Measurements from ENCODE around the gene ZNF385D. TPM values are rescaled to one million over a fixed set of nuclear protein-coding genes. Genes with fewer than 3 reads are reported as not detected.

ZNF385D gene
- polyA plus RNA-seq, 1 donor, result 2.2 TPM

DNA sequence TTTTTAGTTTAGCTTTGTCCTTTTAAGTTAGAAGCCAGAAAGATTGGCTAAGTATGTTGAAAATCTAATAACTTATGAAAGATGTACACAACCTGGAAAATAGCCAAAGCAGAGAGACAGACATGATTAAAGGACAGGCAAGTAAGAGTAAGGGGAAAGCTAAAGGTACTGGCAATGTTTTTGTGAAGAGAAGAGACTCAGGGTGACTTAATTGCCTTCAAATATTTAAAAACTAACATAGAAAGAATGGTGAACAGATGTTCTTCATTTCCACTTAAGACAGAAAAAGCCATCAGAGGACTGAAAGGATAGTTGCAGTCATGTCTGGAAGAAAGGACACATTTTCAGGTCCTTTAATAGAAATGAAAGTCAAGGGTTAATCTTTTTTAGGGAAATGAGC lies 68.8 kb downstream of the ZNF385D start:
- H3K4me1 ChIP-seq (ENCODE audit: control insufficient read depth, insufficient read depth, low read length), result no peaks in the 10 kb centered on the region
- H3K36me3 ChIP-seq (ENCODE audit: control insufficient read depth, insufficient read depth, low read length), result no peaks in the 10 kb centered on the region
- no peak overlapping the region for H3K27ac ChIP-seq (ENCODE audit: low read length)
- H3K9me3 ChIP-seq (ENCODE audit: control insufficient read depth, low read depth, low read length), result no peaks in the 10 kb centered on the region
- DNase-seq, result no peak
- H3K27me3 ChIP-seq (ENCODE audit: control insufficient read depth, insufficient read depth, low read length), result no peaks in the 10 kb centered on the region
- H3K4me3 ChIP-seq (ENCODE audit: low read length), result no peak overlapping the region

DNA sequence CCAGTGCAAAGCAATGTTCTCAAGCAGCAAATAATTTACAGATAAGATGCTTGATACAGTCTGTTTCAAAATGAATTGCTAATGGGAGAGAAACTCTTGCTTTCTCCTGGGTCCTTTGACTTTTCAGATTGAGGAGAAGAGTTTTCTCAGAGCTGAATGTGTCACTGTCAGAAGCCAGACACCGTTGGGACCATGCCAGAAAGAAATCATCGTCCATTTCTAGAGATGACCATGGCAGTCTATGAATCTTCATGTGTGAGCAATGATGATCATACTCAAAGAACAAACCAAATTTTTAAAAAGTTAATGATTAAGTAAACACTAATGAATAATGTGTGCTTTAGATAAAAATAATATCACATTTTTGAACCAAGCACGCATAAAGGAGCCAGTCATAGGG lies 77.6 kb downstream of the ZNF385D start:
- Histone ChIP-seq H3K4me3 (ENCODE audit: low read length) (no peak overlapping the region), H3K9me3 (ENCODE audit: control insufficient read depth, low read depth, low read length) (no peaks in the 10 kb centered on the region), H3K27ac (ENCODE audit: low read length) (no peak overlapping the region), H3K4me1 (ENCODE audit: control insufficient read depth, insufficient read depth, low read length) (no peaks in the 10 kb centered on the region), H3K36me3 (ENCODE audit: control insufficient read depth, insufficient read depth, low read length) (no peaks in the 10 kb centered on the region), H3K27me3 (ENCODE audit: control insufficient read depth, insufficient read depth, low read length) (no peaks in the 10 kb centered on the region)
- 63% methylated on average over 1 of the region's 3 CpGs for WGBS (ENCODE audit: insufficient coverage, low lambda C conversion rate)
- no peak for DNase-seq

DNA sequence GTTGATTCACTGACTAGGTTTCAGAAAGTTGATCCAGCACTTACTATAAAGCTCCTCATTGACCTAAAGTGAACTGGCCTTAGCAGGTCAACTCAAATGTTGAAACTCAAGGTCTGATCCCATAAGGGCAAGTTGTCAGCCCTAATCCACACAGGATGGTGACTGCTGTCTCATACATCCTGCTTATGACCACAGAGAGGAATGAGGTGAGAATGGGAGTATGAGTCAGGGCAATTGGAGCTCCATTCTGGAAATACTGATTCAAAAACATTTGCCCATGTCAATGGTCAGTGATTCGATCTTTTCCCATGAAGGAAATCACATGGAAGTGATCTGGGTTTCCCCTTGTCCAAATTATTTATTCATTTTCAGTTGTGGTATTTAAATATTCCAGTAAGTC lies 78.7 kb downstream of the ZNF385D start:
- no peaks in the 10 kb centered on the region for H3K27me3 ChIP-seq (ENCODE audit: control insufficient read depth, insufficient read depth, low read length)
- H3K9me3 ChIP-seq (ENCODE audit: control insufficient read depth, low read depth, low read length), result no peaks in the 10 kb centered on the region
- WGBS (ENCODE audit: insufficient coverage, low lambda C conversion rate), result no CpG with 5 or more reads among the region's 1 CpG
- no peak overlapping the region for H3K27ac ChIP-seq (ENCODE audit: low read length)
- no peak for DNase-seq
- no peak overlapping the region for H3K4me3 ChIP-seq (ENCODE audit: low read length)
- H3K36me3 ChIP-seq (ENCODE audit: control insufficient read depth, insufficient read depth, low read length), result no peaks in the 10 kb centered on the region
- no peaks in the 10 kb centered on the region for H3K4me1 ChIP-seq (ENCODE audit: control insufficient read depth, insufficient read depth, low read length)

DNA sequence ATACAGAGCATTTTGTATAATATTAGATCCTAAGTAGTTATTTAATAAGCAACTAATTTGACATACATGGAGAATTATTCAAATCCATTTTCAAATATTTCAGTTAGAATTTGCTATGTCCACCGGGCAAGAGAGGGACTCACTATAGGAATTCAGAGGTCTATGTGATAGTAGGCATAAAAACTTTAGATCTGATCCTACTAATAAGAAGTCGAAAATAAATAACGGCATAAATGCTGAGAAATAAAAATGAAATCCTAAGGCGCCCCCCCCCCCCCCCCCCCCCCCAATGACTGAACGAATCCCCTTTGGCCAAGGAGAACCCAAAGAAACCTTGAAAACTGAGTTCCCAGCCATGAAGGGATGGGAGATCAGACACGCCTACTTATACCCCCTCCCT lies 80.6 kb downstream of the ZNF385D start:
- Histone ChIP-seq H3K27ac (ENCODE audit: low read length) (no peak overlapping the region), H3K9me3 (ENCODE audit: control insufficient read depth, low read depth, low read length) (no peaks in the 10 kb centered on the region), H3K36me3 (ENCODE audit: control insufficient read depth, insufficient read depth, low read length) (no peaks in the 10 kb centered on the region), H3K4me3 (ENCODE audit: low read length) (no peak overlapping the region), H3K27me3 (ENCODE audit: control insufficient read depth, insufficient read depth, low read length) (no peaks in the 10 kb centered on the region), H3K4me1 (ENCODE audit: control insufficient read depth, insufficient read depth, low read length) (no peaks in the 10 kb centered on the region)
- no peak for DNase-seq
- WGBS (ENCODE audit: insufficient coverage, low lambda C conversion rate), result no CpG with 5 or more reads among the region's 6 CpGs

DNA sequence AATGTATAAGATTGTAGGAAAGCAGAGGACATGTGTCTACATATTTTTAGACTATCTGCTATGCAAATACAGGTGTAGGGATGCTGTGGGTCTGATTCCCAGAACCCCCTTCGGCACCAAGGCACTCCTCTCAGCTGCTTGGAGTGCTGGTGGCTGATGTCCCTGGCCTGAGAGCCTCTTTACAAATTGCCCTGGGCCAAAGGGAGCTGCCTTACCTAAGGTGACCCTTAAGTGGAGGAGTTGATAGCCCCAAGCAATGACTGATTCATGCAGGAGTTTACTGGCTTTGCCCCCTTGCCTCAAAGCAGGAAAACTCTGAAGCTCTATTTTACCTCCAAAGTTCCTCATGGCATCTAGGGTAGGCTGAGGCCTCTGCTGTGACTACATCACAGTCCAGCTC lies 83.0 kb downstream of the ZNF385D start:
- Histone ChIP-seq H3K27ac (ENCODE audit: low read length) (no peak overlapping the region), H3K9me3 (ENCODE audit: control insufficient read depth, low read depth, low read length) (no peaks in the 10 kb centered on the region), H3K4me3 (ENCODE audit: low read length) (no peak overlapping the region), H3K4me1 (ENCODE audit: control insufficient read depth, insufficient read depth, low read length) (no peaks in the 10 kb centered on the region), H3K36me3 (ENCODE audit: control insufficient read depth, insufficient read depth, low read length) (no peaks in the 10 kb centered on the region), H3K27me3 (ENCODE audit: control insufficient read depth, insufficient read depth, low read length) (no peaks in the 10 kb centered on the region)
- no peak for DNase-seq
- WGBS (ENCODE audit: insufficient coverage, low lambda C conversion rate), result no CpG with 5 or more reads among the region's 1 CpG

DNA sequence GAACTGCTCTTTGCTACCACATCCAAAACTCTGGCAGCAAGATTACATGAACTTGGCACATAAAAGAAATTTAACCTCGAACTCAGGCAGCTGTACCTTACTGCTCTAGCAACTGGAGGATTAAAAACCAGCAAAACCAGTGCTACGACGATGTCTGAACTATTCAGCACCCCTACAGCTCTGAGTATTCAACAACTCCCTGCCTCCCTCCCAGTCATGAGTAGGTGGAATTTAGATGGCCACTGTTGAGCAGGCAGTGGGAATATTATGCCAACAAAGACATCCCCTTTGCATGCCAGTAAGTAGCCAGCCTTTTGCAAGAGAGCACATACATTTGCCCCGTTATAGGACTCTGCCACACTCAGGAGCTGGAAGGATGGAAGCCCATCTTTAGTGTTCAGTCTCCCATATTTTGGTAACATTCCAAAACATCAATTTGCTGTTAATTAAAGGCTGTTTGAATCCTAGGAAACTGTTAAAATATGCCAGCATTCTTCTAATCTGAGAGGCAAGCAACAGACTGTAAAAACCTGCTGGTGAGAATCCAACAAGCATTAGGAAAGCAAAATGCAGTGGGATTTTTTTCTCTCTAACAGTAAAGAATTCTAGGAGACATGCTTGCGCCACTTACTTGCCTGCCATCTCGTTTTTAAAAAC lies 85.4 kb downstream of the ZNF385D start:
- Histone ChIP-seq H3K27ac (ENCODE audit: low read length) (no peak overlapping the region), H3K4me1 (ENCODE audit: control insufficient read depth, insufficient read depth, low read length) (no peaks in the 10 kb centered on the region)

DNA sequence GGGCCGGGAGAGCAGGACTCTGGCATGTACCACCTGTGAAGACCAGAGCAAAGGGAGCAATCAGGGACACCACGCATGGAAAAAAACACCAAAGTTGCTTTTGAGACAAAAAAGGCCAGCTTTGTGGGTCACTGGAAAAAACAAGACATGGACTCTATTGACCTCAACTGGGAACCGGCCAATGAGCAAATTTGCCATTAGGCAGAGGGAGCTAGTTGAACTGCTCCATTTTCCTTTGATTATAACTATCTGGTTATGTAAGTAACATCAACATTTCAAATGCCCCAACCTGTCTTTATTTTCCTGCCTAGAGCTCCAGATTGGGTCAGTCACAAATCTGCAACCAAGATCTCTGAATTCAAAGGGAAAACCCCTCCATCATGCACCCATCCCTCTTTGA lies 86.0 kb downstream of the ZNF385D start:
- Histone ChIP-seq H3K36me3 (ENCODE audit: control insufficient read depth, insufficient read depth, low read length) (no peaks in the 10 kb centered on the region), H3K27me3 (ENCODE audit: control insufficient read depth, insufficient read depth, low read length) (no peaks in the 10 kb centered on the region), H3K9me3 (ENCODE audit: control insufficient read depth, low read depth, low read length) (no peaks in the 10 kb centered on the region), H3K27ac (ENCODE audit: low read length) (no peak overlapping the region), H3K4me1 (ENCODE audit: control insufficient read depth, insufficient read depth, low read length) (no peaks in the 10 kb centered on the region), H3K4me3 (ENCODE audit: low read length) (no peak overlapping the region)
- DNase-seq, result no peak
- no CpG with 5 or more reads among the region's 3 CpGs for WGBS (ENCODE audit: insufficient coverage, low lambda C conversion rate)

More for the DNA sequence above, 85.4 kb downstream of the ZNF385D start:
- no peaks in the 10 kb centered on the region for H3K36me3 ChIP-seq (ENCODE audit: control insufficient read depth, insufficient read depth, low read length)
- H3K4me3 ChIP-seq (ENCODE audit: low read length), result no peak overlapping the region
- H3K27me3 ChIP-seq (ENCODE audit: control insufficient read depth, insufficient read depth, low read length), result no peaks in the 10 kb centered on the region
- no peak for DNase-seq
- WGBS (ENCODE audit: insufficient coverage, low lambda C conversion rate), result no CpG with 5 or more reads among the region's 6 CpGs
- no peaks in the 10 kb centered on the region for H3K9me3 ChIP-seq (ENCODE audit: control insufficient read depth, low read depth, low read length)

DNA sequence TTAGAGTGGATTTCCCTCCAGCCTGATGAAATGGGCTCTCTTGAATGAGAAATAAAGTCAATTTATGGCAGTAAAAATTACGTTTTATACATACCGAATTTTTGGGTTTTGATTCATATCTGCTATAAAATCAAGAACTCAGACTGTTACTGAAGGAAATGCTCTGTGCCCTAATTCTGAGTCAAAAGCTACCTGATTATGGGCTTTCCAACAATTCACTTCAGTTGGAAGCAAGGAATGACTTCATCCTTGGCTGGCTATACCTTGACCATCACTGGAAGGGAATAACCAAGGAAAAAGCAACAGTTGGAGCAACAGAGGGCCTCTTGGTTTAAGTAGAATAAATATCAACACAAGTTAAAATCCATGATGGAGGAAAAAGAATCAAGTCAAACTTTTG lies 88.6 kb downstream of the ZNF385D start:
- no CpG with 5 or more reads among the region's 2 CpGs for WGBS (ENCODE audit: insufficient coverage, low lambda C conversion rate)
- H3K36me3 ChIP-seq (ENCODE audit: control insufficient read depth, insufficient read depth, low read length), result no peaks in the 10 kb centered on the region
- no peaks in the 10 kb centered on the region for H3K9me3 ChIP-seq (ENCODE audit: control insufficient read depth, low read depth, low read length)
- no peaks in the 10 kb centered on the region for H3K4me1 ChIP-seq (ENCODE audit: control insufficient read depth, insufficient read depth, low read length)
- H3K27me3 ChIP-seq (ENCODE audit: control insufficient read depth, insufficient read depth, low read length), result no peaks in the 10 kb centered on the region
- H3K27ac ChIP-seq (ENCODE audit: low read length), result no peak overlapping the region
- no peak for DNase-seq
- H3K4me3 ChIP-seq (ENCODE audit: low read length), result no peak overlapping the region

DNA sequence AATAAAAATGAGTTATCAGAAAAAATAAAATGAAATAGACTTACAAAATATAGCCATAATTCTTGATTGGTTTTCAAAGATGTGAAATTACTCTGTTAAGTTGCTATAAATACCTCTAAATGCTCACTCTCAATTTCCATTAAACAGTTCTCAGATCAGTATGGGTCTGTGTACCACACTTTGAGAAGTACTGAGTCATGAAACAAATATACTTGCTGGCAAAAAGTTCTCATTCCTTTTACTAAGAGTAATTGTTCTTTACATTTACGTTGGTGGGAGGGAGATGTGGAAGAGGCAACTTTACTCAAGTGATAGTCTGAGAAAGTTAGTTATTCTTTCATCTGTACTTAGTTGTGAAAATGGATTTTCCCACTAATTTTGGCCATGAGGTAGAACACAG lies 96.3 kb downstream of the ZNF385D start:
- DNase-seq, result no peak
- Histone ChIP-seq H3K27me3 (ENCODE audit: control insufficient read depth, insufficient read depth, low read length) (no peaks in the 10 kb centered on the region), H3K27ac (ENCODE audit: low read length) (no peak overlapping the region), H3K36me3 (ENCODE audit: control insufficient read depth, insufficient read depth, low read length) (no peaks in the 10 kb centered on the region), H3K4me1 (ENCODE audit: control insufficient read depth, insufficient read depth, low read length) (no peaks in the 10 kb centered on the region), H3K9me3 (ENCODE audit: control insufficient read depth, low read depth, low read length) (no peaks in the 10 kb centered on the region), H3K4me3 (ENCODE audit: low read length) (no peak overlapping the region)
- 67% methylated on average over 1 of the region's 1 CpG for WGBS (ENCODE audit: insufficient coverage, low lambda C conversion rate)

DNA sequence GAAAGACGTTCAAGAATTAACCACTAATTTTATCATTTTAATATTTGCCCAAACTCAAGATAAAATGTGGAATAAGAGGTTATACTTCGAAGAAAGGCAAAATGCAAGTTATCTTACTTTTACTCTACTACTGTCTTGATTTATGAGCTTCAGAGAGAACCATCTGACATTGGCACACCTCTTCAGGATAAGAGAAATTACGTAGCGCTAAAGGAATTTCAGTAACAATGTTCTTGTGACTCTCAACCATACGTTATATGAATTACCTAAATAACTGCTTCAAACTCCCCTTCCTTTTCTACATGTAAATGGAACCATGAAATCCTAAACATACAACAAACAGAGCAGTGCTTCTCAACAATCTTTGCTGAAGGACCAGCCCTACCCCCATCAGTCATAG lies 96.8 kb downstream of the ZNF385D start:
- WGBS (ENCODE audit: insufficient coverage, low lambda C conversion rate), result no CpG with 5 or more reads among the region's 5 CpGs
- DNase-seq, result no peak
- H3K27ac ChIP-seq (ENCODE audit: low read length), result no peak overlapping the region

DNA sequence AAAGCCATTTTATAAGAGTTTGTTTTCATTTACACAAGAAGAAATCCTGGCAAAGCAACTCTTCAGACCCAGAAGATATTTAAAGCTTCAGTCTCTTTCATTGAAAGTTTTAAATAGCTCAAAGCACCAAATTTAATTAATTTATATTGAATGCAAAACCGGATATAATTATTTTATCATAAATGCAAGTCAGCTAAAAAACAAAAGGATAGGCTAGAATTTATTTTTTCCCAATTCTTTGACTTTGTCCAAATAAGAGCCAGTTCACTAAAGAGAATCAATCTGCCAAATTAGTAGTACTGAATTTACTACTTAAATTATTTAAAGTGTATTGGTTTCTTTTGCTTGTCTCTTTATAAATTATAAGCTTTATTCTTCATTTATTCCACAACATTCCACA lies 101.5 kb downstream of the ZNF385D start:
- Histone ChIP-seq H3K36me3 (ENCODE audit: control insufficient read depth, insufficient read depth, low read length) (no peaks in the 10 kb centered on the region), H3K4me3 (ENCODE audit: low read length) (no peak overlapping the region), H3K9me3 (ENCODE audit: control insufficient read depth, low read depth, low read length) (no peaks in the 10 kb centered on the region), H3K4me1 (ENCODE audit: control insufficient read depth, insufficient read depth, low read length) (no peaks in the 10 kb centered on the region), H3K27ac (ENCODE audit: low read length) (no peak overlapping the region), H3K27me3 (ENCODE audit: control insufficient read depth, insufficient read depth, low read length) (no peaks in the 10 kb centered on the region)
- WGBS (ENCODE audit: insufficient coverage, low lambda C conversion rate), result 78% methylated on average over 1 of the region's 1 CpG
- DNase-seq, result no peak

More for the DNA sequence above, 96.8 kb downstream of the ZNF385D start:
- Histone ChIP-seq H3K36me3 (ENCODE audit: control insufficient read depth, insufficient read depth, low read length) (no peaks in the 10 kb centered on the region), H3K27me3 (ENCODE audit: control insufficient read depth, insufficient read depth, low read length) (no peaks in the 10 kb centered on the region), H3K4me1 (ENCODE audit: control insufficient read depth, insufficient read depth, low read length) (no peaks in the 10 kb centered on the region), H3K9me3 (ENCODE audit: control insufficient read depth, low read depth, low read length) (no peaks in the 10 kb centered on the region), H3K4me3 (ENCODE audit: low read length) (no peak overlapping the region)

All from large intestine (tissue), 3 donors.